ENCODE measurements around the gene TRDN.
"Not testable (repeated sequence)": the region's sequence is repeated elsewhere in the genome, so short reads cannot be mapped to it uniquely, and the experiment has no call there.

Gene TRDN

GRCh38 chr6:123562264-123562663, 74.5 kb downstream of the TRDN start:
- no peak for DNase-seq

DNA sequence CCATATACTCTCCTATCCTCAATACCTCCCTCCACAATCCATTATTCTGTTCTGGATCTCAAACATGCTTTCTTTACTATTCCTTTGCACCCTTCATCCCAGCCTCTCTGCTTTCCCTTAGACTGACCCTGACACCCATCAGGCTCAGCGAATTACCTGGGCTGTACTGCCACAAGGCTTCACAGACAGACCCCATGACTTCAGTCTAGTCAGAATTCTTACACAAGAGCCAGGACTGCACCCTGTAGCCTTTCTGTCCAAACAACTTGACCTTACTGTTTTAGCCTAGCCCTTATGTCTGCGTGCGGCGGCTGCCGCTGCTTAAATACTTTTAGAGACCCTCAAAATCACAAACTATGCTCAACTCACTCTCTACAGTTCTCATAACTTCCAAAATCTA, 76.9 kb downstream of the TRDN start:
- not testable (repeated sequence) for DNase-seq

GRCh38 chr6:123557474-123557873, 79.3 kb downstream of the TRDN start:
- not testable (repeated sequence) for DNase-seq

GRCh38 chr6:123551939-123552707, 84.6 kb downstream of the TRDN start:
- no peak for DNase-seq

- no peak for DNase-seq
Observed at GRCh38 chr6:123550052-123550617, 86.6 kb downstream of the TRDN start.

DNA sequence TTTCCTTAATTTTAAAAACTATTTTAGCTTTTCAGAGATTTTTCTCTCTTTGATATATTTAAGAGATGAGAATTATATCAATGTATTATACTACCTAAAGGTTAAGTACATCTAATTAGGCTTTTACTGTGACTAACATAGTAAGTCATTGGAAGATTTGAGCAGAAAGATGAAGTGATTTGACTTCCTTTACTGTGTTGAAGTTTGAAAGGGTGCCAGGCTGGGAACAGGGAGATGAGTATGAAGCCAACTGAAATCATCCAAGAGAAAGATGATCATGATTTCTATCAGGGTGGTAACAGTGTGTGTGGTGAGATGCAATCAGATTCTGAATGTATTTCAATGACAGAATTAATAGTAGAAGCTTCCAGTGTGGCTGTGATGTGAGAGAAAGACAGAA, 87.3 kb downstream of the TRDN start:
- DNase-seq, result no peak

DNA sequence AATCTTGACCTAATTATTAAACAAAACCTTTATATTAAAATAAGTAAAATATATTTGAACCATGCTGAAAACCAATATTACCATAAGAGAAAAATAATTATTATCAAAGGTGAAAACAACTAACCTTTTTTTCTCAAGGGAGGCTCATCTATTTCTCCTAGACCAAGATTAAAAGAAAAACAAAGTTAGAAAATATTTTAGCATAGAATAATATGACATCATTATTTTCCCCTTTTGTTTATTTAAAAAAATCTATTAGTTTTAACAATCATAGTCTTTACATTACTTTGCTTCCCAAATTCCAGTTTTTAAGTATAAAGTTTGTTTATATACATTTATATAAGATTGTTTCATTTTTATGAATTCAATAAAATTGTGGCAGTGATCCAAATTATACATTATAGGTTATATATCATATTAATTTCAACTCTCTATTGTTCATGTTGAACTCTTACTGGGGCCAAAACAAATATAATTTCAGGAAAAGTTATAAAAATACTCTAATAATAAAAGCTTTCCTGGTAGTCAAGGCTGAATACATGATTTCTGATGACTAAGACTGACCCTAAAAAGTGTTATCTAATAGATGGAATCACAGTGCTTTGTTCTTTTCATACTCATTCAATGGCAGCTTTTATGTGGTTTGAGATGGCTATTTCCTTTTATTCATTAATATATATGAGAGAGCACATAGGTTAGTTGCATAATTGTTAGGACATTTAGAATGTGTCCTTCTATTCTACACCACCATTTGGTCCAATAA, 89.4 kb downstream of the TRDN start:
- DNase-seq, result no peak

GRCh38 chr6:123546537-123546936, 90.2 kb downstream of the TRDN start:
- no peak for DNase-seq

GRCh38 chr6:123541462-123541861, 95.3 kb downstream of the TRDN start:
- DNase-seq, result no peak

DNA sequence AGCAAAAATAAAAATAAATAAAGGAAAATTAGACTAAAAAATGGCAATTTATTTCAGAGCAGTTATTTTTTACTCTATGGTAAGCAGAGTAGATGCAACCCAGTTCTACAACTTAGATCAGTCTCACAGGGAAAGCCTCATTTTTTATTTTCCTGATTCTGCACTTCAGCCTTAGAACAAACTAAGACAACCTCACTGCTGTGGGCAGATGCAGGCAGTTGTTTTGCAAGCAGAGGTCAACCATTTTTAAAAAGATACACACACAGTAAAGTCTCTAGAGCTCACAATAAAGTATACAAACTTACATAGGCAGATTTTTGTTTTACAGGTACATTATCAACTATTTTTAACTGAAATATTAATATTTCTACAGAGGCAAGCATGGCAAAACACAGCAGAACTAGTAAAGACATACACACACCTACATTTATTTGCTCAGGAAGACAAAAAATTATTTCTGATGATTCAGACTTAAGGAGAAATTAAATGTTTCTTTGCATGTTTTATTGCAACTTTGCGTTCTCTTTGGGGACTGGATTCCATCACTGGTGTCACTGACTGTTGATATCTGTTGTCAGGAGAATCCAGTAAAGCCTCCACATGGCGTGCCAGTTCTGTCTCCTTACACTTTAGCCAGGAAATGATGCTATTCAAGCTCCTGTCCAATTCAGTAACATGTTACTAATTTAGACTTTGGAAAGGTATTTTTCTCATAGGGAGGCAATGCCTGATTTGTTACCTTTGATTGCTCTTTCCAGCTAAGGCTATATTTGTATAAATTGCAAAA, 102.7 kb downstream of the TRDN start:
- no peak for DNase-seq

DNA sequence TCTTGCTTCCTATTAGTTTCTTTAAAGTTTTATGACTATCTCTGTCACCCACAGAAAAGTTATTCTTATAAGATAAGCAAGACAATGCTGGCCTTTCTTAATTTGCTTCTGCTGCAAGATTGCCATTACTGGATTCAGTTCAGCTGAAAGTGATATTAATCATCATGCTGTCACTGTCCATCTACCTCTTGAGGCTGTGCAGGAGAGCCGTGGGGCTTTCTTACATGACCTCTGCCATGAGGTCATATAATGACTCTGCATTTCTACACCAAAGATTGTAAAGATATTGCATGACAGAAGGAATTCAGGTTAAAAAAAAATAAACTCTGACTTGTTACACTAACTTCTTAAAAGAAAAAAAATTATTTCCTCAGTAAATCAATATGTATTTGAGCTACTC, 106.9 kb downstream of the TRDN start:
- no peak for DNase-seq

DNA sequence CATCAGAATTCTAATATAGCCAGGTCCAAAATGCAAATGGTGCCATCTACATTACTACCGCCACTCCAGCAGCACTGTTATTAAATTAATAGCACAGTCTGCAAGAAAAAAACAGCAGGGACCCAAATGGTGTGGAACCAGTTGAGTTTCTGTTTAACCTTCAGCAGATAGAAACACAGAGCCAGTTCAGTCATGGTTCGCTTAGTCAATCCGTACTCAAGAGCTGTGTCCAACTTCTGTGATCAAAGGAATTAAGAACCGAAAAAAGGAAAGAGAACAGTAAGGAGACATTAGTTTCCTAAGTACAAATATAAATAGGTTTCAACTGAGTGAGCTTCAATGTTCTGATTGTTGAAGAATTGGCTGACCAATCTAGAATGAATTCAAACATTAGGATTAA, 107.7 kb downstream of the TRDN start:
- DNase-seq, result no peak

DNA sequence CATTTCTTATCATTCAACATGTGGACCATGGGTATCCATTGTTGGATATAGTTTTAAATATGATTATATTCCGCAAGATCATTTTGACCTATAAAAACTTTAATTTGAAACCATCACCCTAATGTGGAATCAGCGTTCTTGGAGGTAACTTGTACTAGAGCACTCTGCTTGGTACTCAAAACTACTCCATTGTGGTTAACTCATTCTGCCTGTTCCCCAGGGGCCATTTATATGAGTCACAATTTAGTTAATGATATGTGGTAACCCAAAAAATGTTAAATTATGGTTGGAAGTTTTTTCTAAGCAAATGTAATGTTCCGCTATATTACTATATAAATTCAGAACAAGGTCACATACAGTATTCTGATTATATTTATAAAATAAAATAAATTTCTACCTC, 109.3 kb downstream of the TRDN start:
- no peak for DNase-seq

DNA sequence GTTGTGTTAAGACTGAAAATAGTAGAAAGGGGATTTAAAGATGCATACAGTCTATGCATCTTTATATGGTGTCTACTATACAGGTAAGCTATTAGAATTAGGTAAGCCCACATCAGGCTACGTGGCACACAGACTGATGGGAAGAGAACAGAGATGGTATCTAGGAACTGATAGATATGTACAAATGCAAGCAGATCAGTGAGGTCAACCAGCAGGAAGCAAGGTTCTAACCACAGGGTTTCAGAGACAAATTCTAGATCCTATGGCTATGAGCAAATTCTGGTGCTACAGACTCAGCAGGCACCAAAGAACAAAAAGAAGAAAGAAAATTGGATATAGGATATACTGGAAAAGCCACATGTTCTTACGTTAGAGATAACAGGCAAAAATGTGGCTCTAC, 110.6 kb downstream of the TRDN start:
- DNase-seq, result no peak

DNA sequence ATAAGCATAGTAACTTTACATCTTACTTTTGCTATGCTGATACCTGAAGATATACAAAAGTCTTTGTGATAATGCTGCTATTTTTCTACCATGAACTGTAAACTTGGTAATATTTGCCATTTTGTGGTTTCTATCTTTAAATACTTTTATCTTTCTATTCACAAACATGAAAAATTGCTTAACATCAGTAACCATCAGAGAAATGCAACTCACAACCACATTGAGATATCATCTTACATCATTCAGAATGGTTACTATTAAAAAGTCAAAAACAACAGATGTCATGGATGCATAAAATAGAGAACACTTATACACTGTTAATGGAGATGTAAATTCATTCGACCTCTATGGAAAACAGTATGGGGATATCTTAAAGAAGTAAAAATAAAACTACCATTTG, 112.0 kb downstream of the TRDN start:
- DNase-seq, result no peak

DNA sequence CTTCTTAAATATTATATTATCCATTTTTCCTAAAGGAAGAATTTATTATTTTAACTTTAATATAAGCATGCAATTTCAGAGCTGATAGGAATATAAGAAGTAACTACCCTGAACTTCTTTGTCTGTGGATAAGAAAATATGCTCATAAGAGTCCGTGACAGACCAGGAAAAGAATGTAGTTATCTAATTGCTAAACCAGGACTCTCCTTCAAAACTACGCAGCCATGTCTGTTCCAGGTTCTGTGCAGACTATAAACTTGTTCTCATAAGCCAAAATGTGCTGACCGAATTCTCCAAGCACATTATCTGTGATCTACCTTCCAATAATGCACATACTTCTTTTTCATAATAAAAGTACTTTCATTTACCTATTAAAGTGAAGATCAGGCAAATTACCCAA, 116.5 kb downstream of the TRDN start:
- no peak for DNase-seq

- no peak for DNase-seq
Observed at GRCh38 chr6:123519189-123519505, 117.6 kb downstream of the TRDN start.

GRCh38 chr6:123518441-123519188, 118.1 kb downstream of the TRDN start:
- DNase-seq, result no peak

DNA sequence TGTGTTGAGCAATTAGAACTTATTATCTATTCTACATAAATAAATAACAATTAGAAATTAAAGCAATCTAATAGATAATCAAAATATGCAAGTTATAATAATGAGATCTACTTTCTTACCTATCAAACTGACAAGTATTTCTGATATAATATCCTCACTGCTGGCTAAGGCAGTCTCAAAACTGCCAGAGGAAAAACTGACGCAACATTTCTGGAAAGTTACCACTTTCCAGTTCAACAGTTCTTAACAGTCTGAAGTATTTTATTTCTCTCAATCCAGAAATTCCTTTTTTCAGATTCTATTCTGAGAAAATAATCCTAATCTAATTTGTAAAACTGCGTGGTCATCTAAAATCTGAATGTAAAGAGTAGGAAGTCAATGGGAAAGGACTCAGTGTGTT, 121.0 kb downstream of the TRDN start:
- DNase-seq, result no peak

DNA sequence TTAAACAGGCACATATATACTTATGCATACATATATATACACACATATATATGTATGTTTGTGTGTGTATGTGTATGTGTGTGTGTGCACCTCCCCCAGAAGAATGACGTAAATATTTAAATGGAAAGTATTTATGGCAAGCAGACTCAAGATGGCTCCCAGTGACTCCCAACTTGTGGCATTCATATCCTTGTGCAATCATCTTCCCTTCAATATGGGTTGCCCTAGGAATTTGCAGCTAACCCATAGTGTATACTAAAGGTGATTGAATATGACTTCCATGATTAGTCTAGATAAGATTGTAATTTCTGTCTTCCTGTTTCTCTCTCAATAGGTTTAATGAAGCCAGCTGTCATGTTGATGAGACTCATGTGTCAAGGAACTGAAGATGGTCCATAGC, 127.6 kb downstream of the TRDN start:
- DNase-seq, result no peak

DNA sequence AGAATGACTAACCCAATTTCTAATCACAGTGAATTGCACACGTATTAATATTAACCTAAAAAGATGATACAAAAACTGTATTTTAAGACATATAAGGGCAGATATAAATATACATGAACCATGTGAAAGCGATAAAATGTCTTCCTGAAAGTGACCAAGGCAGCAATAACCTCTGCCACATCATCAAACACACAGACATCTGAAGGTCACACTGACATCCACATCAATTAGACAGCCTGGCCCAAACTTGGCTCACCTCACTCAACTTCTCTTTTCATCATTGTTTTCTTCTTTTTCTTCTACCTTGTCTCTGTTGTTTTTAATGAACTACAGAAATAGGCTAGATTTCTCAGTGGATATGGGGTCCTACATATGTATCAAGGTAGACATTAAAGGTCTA, 128.5 kb downstream of the TRDN start:
- DNase-seq, result no peak

DNA sequence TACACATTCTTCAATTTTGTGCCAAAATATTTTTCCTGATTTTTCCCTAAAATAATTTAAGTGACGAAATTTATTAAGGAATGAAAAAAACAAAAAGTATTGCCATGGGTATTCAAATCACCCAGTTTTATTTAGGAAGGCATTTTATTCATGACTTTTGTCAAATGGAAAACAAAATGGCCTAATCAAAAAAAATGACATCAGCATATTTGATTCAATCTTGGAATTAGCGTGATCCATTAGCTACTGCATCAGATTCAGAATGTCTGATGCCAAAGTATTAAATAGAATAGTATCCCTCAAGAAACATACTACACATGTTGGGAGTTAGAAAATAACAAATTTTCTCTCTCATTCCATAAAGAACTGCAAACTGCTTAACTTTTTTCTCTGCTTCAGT, 129.2 kb downstream of the TRDN start:
- DNase-seq, result no peak

DNA sequence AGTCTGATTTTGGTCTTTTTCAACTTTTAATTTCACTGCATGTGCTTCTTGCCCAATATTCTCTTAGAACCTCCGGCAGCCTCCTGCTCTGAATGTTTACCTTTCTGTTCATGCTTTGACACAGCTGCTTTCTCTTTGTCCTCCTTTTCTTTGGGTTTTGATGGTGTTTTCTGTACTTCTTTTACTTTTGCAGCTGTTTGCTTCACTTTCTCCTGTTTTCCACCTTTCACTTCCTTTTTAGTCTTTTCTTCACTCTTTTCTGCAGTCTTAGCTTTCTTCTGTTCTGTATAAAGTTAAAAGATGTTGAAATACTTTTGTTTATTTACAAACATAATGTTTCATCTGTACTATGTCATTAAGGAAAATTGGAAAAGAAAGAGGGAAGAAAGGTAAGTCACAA, 133.1 kb downstream of the TRDN start:
- DNase-seq, result no peak

Measured in AML-193 (cell line).